Kidney capillary endothelial cell (primary cell): ENCODE data around the gene STYXL1.
"Not testable (repeated sequence)": the region's sequence is repeated elsewhere in the genome, so short reads cannot be mapped to it uniquely, and the experiment has no call there.

Experiments used
- DNase-seq: peaks from one replicate; pipeline ENCODE4 v3.0.0-alpha.2; 2018; ENCODE audit warnings: low spot score

The STYXL1 gene

GRCh38 chr7:76029682-76030081, 18.1 kb downstream of the STYXL1 start:
- not testable (repeated sequence) for DNase-seq

GRCh38 chr7:76023002-76023401, 24.8 kb downstream of the STYXL1 start:
- no peak for DNase-seq

GRCh38 chr7:76022026-76022780, 25.6 kb downstream of the STYXL1 start:
- no peak for DNase-seq

- DNase-seq: peak; percentile 43
Observed at GRCh38 chr7:76020031-76020714, 27.6 kb downstream of the STYXL1 start.

- not testable (repeated sequence) for DNase-seq
Observed at GRCh38 chr7:76018520-76018919, 29.3 kb downstream of the STYXL1 start.

GRCh38 chr7:76016191-76016947, 31.4 kb downstream of the STYXL1 start:
- DNase-seq: no peak

- no peak for DNase-seq
Observed at GRCh38 chr7:76011442-76011861, 36.3 kb downstream of the STYXL1 start.

GRCh38 chr7:76009672-76010600, 37.9 kb downstream of the STYXL1 start:
- DNase-seq: no peak

- DNase-seq: no peak
Observed at GRCh38 chr7:76008156-76008687, 39.6 kb downstream of the STYXL1 start.

- not testable (repeated sequence) for DNase-seq
Observed at GRCh38 chr7:76005004-76005403, 42.8 kb downstream of the STYXL1 start.

- DNase-seq: no peak
Observed at GRCh38 chr7:76003351-76003750, 44.4 kb downstream of the STYXL1 start.

GRCh38 chr7:76002822-76003221, 45.0 kb downstream of the STYXL1 start:
- no peak for DNase-seq

- no peak for DNase-seq
Observed at GRCh38 chr7:76002139-76002538, 45.7 kb downstream of the STYXL1 start.

GRCh38 chr7:76000566-76000965, 47.2 kb downstream of the STYXL1 start:
- DNase-seq: no peak

GRCh38 chr7:75998038-75998437, 49.8 kb downstream of the STYXL1 start:
- no peak for DNase-seq

GRCh38 chr7:75996476-75996875, 51.3 kb downstream of the STYXL1 start:
- no peak for DNase-seq

- no peak for DNase-seq
Observed at GRCh38 chr7:75995996-75996395, 51.8 kb downstream of the STYXL1 start.

- DNase-seq: no peak
Observed at GRCh38 chr7:75995052-75995471, 52.7 kb downstream of the STYXL1 start.

- peak; percentile 82 for DNase-seq
Observed at GRCh38 chr7:75994388-75995051, 53.3 kb downstream of the STYXL1 start, which contains the start of gene TMEM120A. TSS of gene TMEM120A (minus strand) at chr7:75994595. CDS start at chr7:75994570, 25 bp downstream.

GRCh38 chr7:75993689-75994387, 54.0 kb downstream of the STYXL1 start:
- DNase-seq: peak; percentile 30
